Cardiac fibroblast (primary cell): Measurements from ENCODE around the gene DUSP6.

Source experiments
- DNase-seq, 2 donors: peaks; one replicate each; pipeline versions ENCODE4 v3.0.0 to v3.0.0-alpha.2; 2010; ENCODE audit warnings: low read depth in 2 of 2
- H3K4me3 ChIP-seq, 2 donors: replicated peaks in 1 of 2; 1 replicate in 1 of 2; 2 replicates in 1 of 2; pipeline ENCODE4 v1.5.1; 2011; ENCODE audit warnings: low read depth in 2 of 2, low read length in 2 of 2, mild to moderate bottlenecking in 2 of 2, moderate library complexity in 1 of 2
- CTCF ChIP-seq: IDR thresholded peaks from one replicate; pipeline ENCODE4 v1.5.1; 2011; ENCODE audit warnings: low read depth, mild to moderate bottlenecking, low read length, inconsistent platforms

Gene DUSP6

GRCh38 chr12:89391726-89392336, 39.5 kb upstream of the DUSP6 start:
- no peak for TF ChIP-seq CTCF
- H3K4me3 ChIP-seq: no peak overlapping the region
- DNase-seq: no peak

GRCh38 chr12:89390802-89391673, 38.7 kb upstream of the DUSP6 start:
- no peak for TF ChIP-seq CTCF
- no peak overlapping the region for H3K4me3 ChIP-seq
- DNase-seq: peak; percentile 62 to 94

- no peak for TF ChIP-seq CTCF
- H3K4me3 ChIP-seq: no peak overlapping the region
- peak; percentile 51 to 73 for DNase-seq
These were observed 37.7 kb upstream of the DUSP6 start for GRCh38 chr12:89389755-89390661.

- no peak overlapping the region for H3K4me3 ChIP-seq
- DNase-seq: no peak
These were observed 33.8 kb upstream of the DUSP6 start for GRCh38 chr12:89386138-89386537.

GRCh38 chr12:89384807-89385206, 32.5 kb upstream of the DUSP6 start:
- no peak for DNase-seq
- no peak for TF ChIP-seq CTCF
- no peak overlapping the region for H3K4me3 ChIP-seq

More at GRCh38 chr12:89386138-89386537, 33.8 kb upstream of the DUSP6 start:
- TF ChIP-seq CTCF: no peak

- H3K4me3 ChIP-seq: no peak overlapping the region
- DNase-seq: peak; percentile 95
- no peak for TF ChIP-seq CTCF
These were observed 31.9 kb upstream of the DUSP6 start for GRCh38 chr12:89384050-89384758.
